Heart left ventricle (tissue), 16 donors: ENCODE data around the gene SLC25A31. TPM values are rescaled to one million over a fixed set of nuclear protein-coding genes. Genes with fewer than 3 reads are reported as not detected.

Source experiments
- ATAC-seq, 4 donors: fragments of 200-7000 bp; cut with Tn5 transposase; one replicate each; pipeline ENCODE4 v1.9.1; 2020 to 2022; ENCODE audit warnings: moderate library complexity in 4 of 4, mild to moderate bottlenecking in 3 of 4, moderate number of reproducible peaks in 1 of 4
- DNase-seq, 5 donors: peaks; one replicate each; pipeline ENCODE4 v3.0.0-alpha.2; 2020
- H3K27ac ChIP-seq, 12 donors: fragments of 200-600 bp; sonication (generic) in 4 of 12; one replicate each; pipeline versions ENCODE4 v1.5.0 to v1.8.0; 2016 to 2022; ENCODE audit warnings: mild to moderate bottlenecking in 2 of 12
- H3K27me3 ChIP-seq, 9 donors: fragments of 200-600 bp; sonication (generic) in 2 of 9; one replicate each; pipeline versions ENCODE4 v1.5.1 to v1.8.0; 2016 to 2022; ENCODE audit warnings: mild to moderate bottlenecking in 3 of 9
- H3K36me3 ChIP-seq, 9 donors: fragments of 200-600 bp; sonication (generic) in 2 of 9; one replicate each; pipeline versions ENCODE4 v1.5.0 to v1.8.0; 2018 to 2022; ENCODE audit warnings: mild to moderate bottlenecking in 2 of 9
- H3K4me1 ChIP-seq, 12 donors: fragments of 200-600 bp; sonication (generic) in 4 of 12; one replicate each; pipeline versions ENCODE4 v1.5.0 to v1.8.0; 2016 to 2022; ENCODE audit warnings: mild to moderate bottlenecking in 3 of 12
- H3K4me3 ChIP-seq, 12 donors: fragments of 200-600 bp; sonication (generic) in 4 of 12; one replicate each; pipeline versions ENCODE4 v1.5.0 to v1.8.0; 2017 to 2022; ENCODE audit warnings: mild to moderate bottlenecking in 9 of 12, moderate library complexity in 4 of 12
- H3K9me3 ChIP-seq, 12 donors: fragments of 200-600 bp; sonication (generic) in 4 of 12; one replicate each; pipeline versions ENCODE4 v1.5.0 to v1.8.0; 2016 to 2022; ENCODE audit warnings: mild to moderate bottlenecking in 1 of 12
- POLR2A ChIP-seq, 2 donors: fragments of 450-650 bp; IDR thresholded peaks; one replicate each; pipeline ENCODE4 v1.6.1; 2017; ENCODE audit warnings: antibody characterized with exemption in 2 of 2, mild to moderate bottlenecking in 2 of 2, moderate library complexity in 2 of 2
- WGBS, 4 donors: extraction: QIAGEN DNeasy Blood & Tissue Kit in 2 of 4; methylation state at CpG; one replicate each; pipeline versions ENCODE4 v1.1.5 to v1.1.7; 2013 to 2018; 5-methylcytosine and 5-hydroxymethylcytosine counted together
- intact Hi-C, 10 donors: fragments of 100-400 bp; cut with DNase I; formaldehyde crosslinking; loops; one replicate each; pipeline versions ENCODE4 v1.11.1 to v1.14.2; 2022
- polyA plus RNA-seq, 2 donors: library from polyadenylated mRNA; stranded (reverse); fragments of 200-250 nt; gene quantifications; one replicate each; pipeline ENCODE4 v1.2.3, GENCODE V29; 2013
- total RNA-seq, 9 donors: library from RNA; depleted of rRNA in 2 of 9; stranded (reverse); fragments of >200 nt in 2 of 9; fragmentation: NEBNext Ultra II Directional in 3 of 9; extraction: Animal tissue kit (Norgen Biotek cat#: 25700) in 3 of 9; gene quantifications; one replicate each; pipeline versions ENCODE4 v1.1.0 to v1.2.4, GENCODE V29; 2016 to 2023
- TF ChIP-seq, protein P1 (sequence below), 12 donors: fragments of 200-600 bp; sonication (generic) in 4 of 12; IDR thresholded peaks; one replicate each; pipeline versions ENCODE4 v1.5.0 to v1.8.0; 2018 to 2022; ENCODE audit warnings: antibody characterized with exemption in 12 of 12, mild to moderate bottlenecking in 5 of 12
- donor health status: ischemic (EF 13 %, LVEDD 7.1; RV severe dilation, severe dysfunction).
- donor health status: healthy with polysubstance abuse.
- donor health status: DM: no; HTN: yes; CAD: no.
- donor health status: DM: no; HTN: no; CAD: no.
- donor health status: ischemic (EF 25% LVEDD 6.9; RV normal size, moderate dysfunction).
- donor health status: ischemic (EF 25% LVEDD 5.7; RV mildly dilated, moderate dysfunction).
- donor health status: healthy.
- donor health status: DM: yes; HTN: yes; CAD: no.
- donor health status: ischemic (EF 35%, LVEDD 5.7; RV mildly dilated, moderate dysfunction).
- donor health status: nonischemic (EF 11% LVEDD 7.7; RV severe dilation, severe dysfunction).
- donor health status: DM: yes; HTN: yes; CAD: no.
- donor health status: PGD.
- donor health status: ischemic (EF 29% LVEDD 5.4; RV normal size, mild dysfunction).
- donor health status: nonischemic (EF 23%, LVEDD 6.1; RV moderate dilation, normal function).

The SLC25A31 gene
- total and polyA plus RNA-seq, 11 donors, result not detected

DNA sequence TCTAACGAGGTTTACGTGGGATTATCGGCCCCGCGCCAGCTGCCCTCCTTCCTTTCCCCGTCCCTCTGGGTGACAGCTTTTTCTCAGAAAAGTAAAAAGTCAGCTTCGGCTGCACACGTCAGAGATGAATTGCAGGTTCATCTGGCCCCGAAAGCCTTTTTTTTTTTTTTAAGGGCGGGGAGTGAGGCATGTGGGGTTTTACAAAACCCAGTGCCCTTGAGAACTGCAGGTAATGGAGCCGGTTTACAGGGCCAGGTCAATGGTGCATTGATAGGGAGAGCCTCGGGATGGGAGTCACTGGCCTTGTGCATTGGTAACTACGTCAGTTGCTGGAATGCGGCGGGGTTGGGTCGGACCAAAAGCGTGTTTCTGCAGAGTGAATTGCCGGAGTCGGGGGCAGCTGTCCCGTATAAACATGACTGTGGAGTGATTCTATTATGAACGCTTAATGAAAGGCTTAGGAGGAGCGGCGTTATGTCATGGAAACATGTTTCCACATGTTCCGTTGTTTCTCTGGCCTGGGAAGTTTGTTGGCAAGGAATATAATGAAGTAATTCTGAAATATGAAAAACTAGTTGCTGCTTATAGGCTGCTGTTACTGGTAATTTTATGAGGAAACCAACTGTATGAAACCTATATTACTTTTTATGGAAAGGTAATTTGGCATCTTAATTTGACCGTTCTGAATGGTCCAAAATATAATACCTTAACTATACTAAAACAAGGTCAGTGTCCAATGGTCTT, 53.0 kb downstream of the SLC25A31 start:
- intact Hi-C loops, result loop anchor here in 7 of 10 donors (2.0 to 10.0 kb wide), 5 partner anchors 92 to 182 kb away; partner anchors contain the start of genes ABHD18 (in 4 of the 7), MFSD8 (in 4 of the 7) and PLK4 (in 4 of the 7)
- peak overlapping the region in 11 of 12 donors; percentile 51 to 87 (median 76) for H3K27ac ChIP-seq
- H3K27me3 ChIP-seq, result peaks cover 0 to 26% (median 0%) of the 10 kb centered on the region in 9 donors
- H3K36me3 ChIP-seq, result no peaks in the 10 kb centered on the region
- DNase-seq (peak; percentile 66 to 80 (median 75)), ATAC-seq (peak; percentile 49 to 73 (median 63))
- TF ChIP-seq POLR2A (IDR thresholded peaks at IDR 0.05), result peak in 1 of 2 donors; percentile 15
- TF ChIP-seq, protein P1, sequence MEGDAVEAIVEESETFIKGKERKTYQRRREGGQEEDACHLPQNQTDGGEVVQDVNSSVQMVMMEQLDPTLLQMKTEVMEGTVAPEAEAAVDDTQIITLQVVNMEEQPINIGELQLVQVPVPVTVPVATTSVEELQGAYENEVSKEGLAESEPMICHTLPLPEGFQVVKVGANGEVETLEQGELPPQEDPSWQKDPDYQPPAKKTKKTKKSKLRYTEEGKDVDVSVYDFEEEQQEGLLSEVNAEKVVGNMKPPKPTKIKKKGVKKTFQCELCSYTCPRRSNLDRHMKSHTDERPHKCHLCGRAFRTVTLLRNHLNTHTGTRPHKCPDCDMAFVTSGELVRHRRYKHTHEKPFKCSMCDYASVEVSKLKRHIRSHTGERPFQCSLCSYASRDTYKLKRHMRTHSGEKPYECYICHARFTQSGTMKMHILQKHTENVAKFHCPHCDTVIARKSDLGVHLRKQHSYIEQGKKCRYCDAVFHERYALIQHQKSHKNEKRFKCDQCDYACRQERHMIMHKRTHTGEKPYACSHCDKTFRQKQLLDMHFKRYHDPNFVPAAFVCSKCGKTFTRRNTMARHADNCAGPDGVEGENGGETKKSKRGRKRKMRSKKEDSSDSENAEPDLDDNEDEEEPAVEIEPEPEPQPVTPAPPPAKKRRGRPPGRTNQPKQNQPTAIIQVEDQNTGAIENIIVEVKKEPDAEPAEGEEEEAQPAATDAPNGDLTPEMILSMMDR (IDR thresholded peaks at IDR 0.05), result no peak
- H3K9me3 ChIP-seq, result no peaks in the 10 kb centered on the region
- H3K4me1 ChIP-seq, result peaks cover 0 to 20% (median 9%) of the 10 kb centered on the region in 12 donors
- H3K4me3 ChIP-seq, result peak overlapping the region; percentile 56 to 86 (median 70)
- WGBS, 4 donors, result 4 to 9% (median 7%) methylated on average over 25 of the region's 25 CpGs

DNA sequence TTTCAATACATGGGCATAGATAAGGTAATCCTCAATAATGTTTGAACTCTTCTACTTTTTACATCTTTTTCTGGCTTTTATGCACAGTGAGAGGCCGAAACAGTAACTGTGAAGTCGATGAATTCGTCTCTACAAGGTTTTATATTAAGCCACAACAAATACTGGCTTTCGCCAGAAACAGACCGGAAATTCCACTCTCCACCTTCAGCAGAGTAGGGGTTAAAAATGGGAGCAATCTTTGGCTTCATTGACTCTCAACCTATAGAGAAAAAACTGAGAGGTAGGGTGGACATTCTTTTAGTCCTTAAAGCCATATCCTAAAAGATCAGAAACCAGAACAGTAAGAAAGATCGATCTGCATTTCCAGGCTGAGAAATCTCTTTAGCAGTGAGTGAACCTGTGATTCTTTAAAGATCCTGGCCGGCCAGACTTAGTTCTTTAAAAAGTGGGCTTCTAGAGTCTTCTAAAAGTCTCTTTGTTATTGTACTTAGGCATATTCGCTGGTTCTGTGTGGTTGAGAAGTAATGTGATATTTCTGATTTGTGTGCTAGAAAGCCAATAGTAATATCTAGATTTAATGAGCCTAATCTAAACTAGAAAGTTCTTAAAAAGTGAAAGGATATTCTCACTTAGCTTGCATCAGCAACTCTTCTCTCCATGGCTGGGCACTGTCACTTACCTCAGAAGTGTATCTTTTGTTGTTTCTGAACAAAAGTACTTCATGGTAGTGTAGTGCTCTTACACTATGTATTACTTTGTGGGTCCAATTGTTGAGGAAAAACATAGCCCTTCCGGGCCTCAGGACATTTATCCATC, 54.0 kb downstream of the SLC25A31 start:
- H3K4me3 ChIP-seq, result peak overlapping the region in 8 of 12 donors; percentile 66 to 86 (median 74)

DNA sequence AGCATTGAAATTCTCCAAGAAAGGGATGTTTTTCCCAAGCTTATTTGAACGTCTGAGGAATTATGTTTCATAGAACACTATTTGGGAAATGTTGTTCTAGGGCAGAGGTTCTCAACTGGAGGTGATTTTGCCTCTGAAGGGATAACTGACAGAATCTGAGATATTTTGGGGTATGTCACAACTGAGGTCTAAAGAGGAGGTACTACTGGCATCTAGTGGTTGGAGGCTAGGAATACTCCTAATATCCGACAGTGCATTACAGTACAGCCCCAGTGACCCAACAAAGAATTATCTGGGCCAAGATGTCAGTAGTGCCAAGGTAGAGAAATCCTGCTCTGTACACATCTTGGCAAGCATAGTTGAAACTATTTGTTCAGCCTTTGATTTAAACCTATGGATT, 58.3 kb downstream of the SLC25A31 start:
- Histone ChIP-seq H3K36me3 (no peaks in the 10 kb centered on the region), H3K9me3 (no peaks in the 10 kb centered on the region), H3K4me1 (peaks cover 0 to 11% (median 2%) of the 10 kb centered on the region in 12 donors), H3K27ac (no peak overlapping the region), H3K27me3 (no peaks in the 10 kb centered on the region), H3K4me3 (no peak overlapping the region)
- intact Hi-C loops, result loop anchor here in 5 of 10 donors (10.0 kb wide), 3 partner anchors 86 to 176 kb away; partner anchors contain the start of genes ABHD18 (in 3 of the 5), MFSD8 (in 3 of the 5) and PLK4 (in 2 of the 5)
- no peak for DNase-seq
- WGBS, 4 donors, result 80 to 92% (median 86%) methylated on average over 2 of the region's 2 CpGs
- no peak for TF ChIP-seq POLR2A (IDR thresholded peaks at IDR 0.05)
- TF ChIP-seq, protein P1 (IDR thresholded peaks at IDR 0.05), result peak in 6 of 12 donors; percentile 5 to 24 (median 14)
- ATAC-seq, result peak in 1 of 4 donors; percentile 32

More for the DNA sequence above, 54.0 kb downstream of the SLC25A31 start:
- TF ChIP-seq, protein P1 (IDR thresholded peaks at IDR 0.05), result no peak
- no peak for TF ChIP-seq POLR2A (IDR thresholded peaks at IDR 0.05)
- intact Hi-C loops, result loop anchor here in 7 of 10 donors (2.0 to 10.0 kb wide), 5 partner anchors 91 to 181 kb away; partner anchors contain the start of genes ABHD18 (in 4 of the 7), MFSD8 (in 4 of the 7) and PLK4 (in 4 of the 7)
- DNase-seq (no peak), ATAC-seq (no peak)
- H3K4me1 ChIP-seq, result peaks cover 0 to 20% (median 9%) of the 10 kb centered on the region in 12 donors
- H3K27me3 ChIP-seq, result peaks cover 0 to 26% (median 0%) of the 10 kb centered on the region in 9 donors
- no peaks in the 10 kb centered on the region for H3K36me3 ChIP-seq
- H3K9me3 ChIP-seq, result no peaks in the 10 kb centered on the region
- H3K27ac ChIP-seq, result peak overlapping the region in 9 of 12 donors; percentile 6 to 87 (median 73)
- WGBS, 4 donors, result 83 to 87% (median 84%) methylated on average over 9 of the region's 9 CpGs
